ENCODE data around the gene DNAJC28. TPM values are rescaled to one million over a fixed set of nuclear protein-coding genes. Genes with fewer than 3 reads are reported as not detected.
"Not testable (repeated sequence)": the region's sequence is repeated elsewhere in the genome, so short reads cannot be mapped to it uniquely, and the experiment has no call there.

Gene DNAJC28
- total RNA-seq, 1 experiment from 2014 or later: 3.4 TPM

GRCh38 chr21:33470701-33471100 is 20.8 kb downstream of the DNAJC28 start:
- H3K36me3 Mint-ChIP-seq (ENCODE audit: insufficient read depth in 1 of 3, low read depth in 3 of 3): peaks cover 0 to under 1% (median 0%) of the 10 kb centered on the region in 3 experiments; a peak in 1 of 7 replicates
- WGBS (ENCODE audit: extremely low coverage, insufficient read length, low lambda C conversion rate): no CpG with 5 or more reads among the region's 2 CpGs
- Histone ChIP-seq H2BK15ac (ENCODE audit: low read depth, low read length) (no peak overlapping the region), H2BK5ac (ENCODE audit: insufficient read length, low read length) (no peak overlapping the region), H3K4me1 (ENCODE audit: insufficient read depth, low read length) (no peaks in the 10 kb centered on the region; the same call in 1 of the 2 replicates), H3K14ac (ENCODE audit: insufficient read depth, low read length) (no peak overlapping the region), H3K27ac (ENCODE audit: insufficient read length, low read depth, low read length) (no peak overlapping the region), H2BK120ac (ENCODE audit: low read depth, low read length, poor library complexity, severe bottlenecking) (no peak overlapping the region), H2AFZ (ENCODE audit: low read length) (no peak overlapping the region), H3K79me2 (ENCODE audit: insufficient read depth, low read length) (0 out of 2 replicates have a peak, but pooled peaks cover 2% of the 10 kb centered on the region), H2BK20ac (ENCODE audit: low read depth, low read length, poor library complexity, severe bottlenecking) (no peak overlapping the region), H3K9me3 (ENCODE audit: control insufficient read depth, low read depth, low read length) (no peaks in the 10 kb centered on the region), H3K18ac (ENCODE audit: insufficient read length, low read depth, low read length) (no peak overlapping the region), H4K20me1 (ENCODE audit: control insufficient read depth, insufficient read depth, insufficient read length) (no peaks in the 10 kb centered on the region), H4K8ac (replicated peaks; ENCODE audit: insufficient read length, low read depth, low read length) (no peak overlapping the region), H3K27me3 (ENCODE audit: insufficient read depth, low read length) (no peaks in the 10 kb centered on the region), H3K9ac (ENCODE audit: extremely low read depth, insufficient read length, low read length) (no peak overlapping the region), H2AK5ac (ENCODE audit: insufficient read length, low read length) (no peak overlapping the region), H4K91ac (ENCODE audit: insufficient read length, low read depth, low read length) (no peak overlapping the region), H3K23me2 (ENCODE audit: insufficient read length, low read depth, low read length, poor library complexity, severe bottlenecking) (no peaks in the 10 kb centered on the region), H3K56ac (ENCODE audit: insufficient read length, low read depth, low read length) (no peak overlapping the region), H3K23ac (ENCODE audit: insufficient read length, low read depth, low read length) (no peak overlapping the region), H3K4ac (ENCODE audit: low read depth, low read length) (no peak overlapping the region), H4K5ac (ENCODE audit: insufficient read length, low read depth, low read length) (no peak overlapping the region), H2BK12ac (ENCODE audit: insufficient read length, low read depth, low read length) (no peak overlapping the region), H3K4me2 (ENCODE audit: insufficient read depth, insufficient read length, low read length) (no peak overlapping the region), H3K79me1 (ENCODE audit: insufficient read depth, low read depth, low read length, poor library complexity, severe bottlenecking) (no peaks in the 10 kb centered on the region), H3T11ph (ENCODE audit: low read length) (no peak overlapping the region)
- DNase-seq: no peak
- no peaks in the 10 kb centered on the region for H3K27me3 Mint-ChIP-seq (ENCODE audit: low read depth)
- no peaks in the 10 kb centered on the region for H3K4me1 Mint-ChIP-seq
- H3K27ac Mint-ChIP-seq: no peak overlapping the region
- H3K9me3 Mint-ChIP-seq: no peaks in the 10 kb centered on the region
- TF ChIP-seq CTCF (conservative IDR thresholded peaks at IDR 0.05): no peak
- no peak overlapping the region for H3K4me3 Mint-ChIP-seq

GRCh38 chr21:33469183-33469582 is 22.3 kb downstream of the DNAJC28 start:
- not testable (repeated sequence) for H2BK15ac ChIP-seq (ENCODE audit: low read depth, low read length); H2BK120ac ChIP-seq (ENCODE audit: low read depth, low read length, poor library complexity, severe bottlenecking); H3K27me3 ChIP-seq (ENCODE audit: insufficient read depth, low read length); H3K79me2 ChIP-seq (ENCODE audit: insufficient read depth, low read length); H4K8ac ChIP-seq (replicated peaks; ENCODE audit: insufficient read length, low read depth, low read length); H2BK5ac ChIP-seq (ENCODE audit: insufficient read length, low read length); H4K91ac ChIP-seq (ENCODE audit: insufficient read length, low read depth, low read length); H3K14ac ChIP-seq (ENCODE audit: insufficient read depth, low read length); H3K4me1 Mint-ChIP-seq; H3K4me2 ChIP-seq (ENCODE audit: insufficient read depth, insufficient read length, low read length); H3K23me2 ChIP-seq (ENCODE audit: insufficient read length, low read depth, low read length, poor library complexity, severe bottlenecking); H3K36me3 Mint-ChIP-seq (ENCODE audit: insufficient read depth in 1 of 3, low read depth in 3 of 3); H4K5ac ChIP-seq (ENCODE audit: insufficient read length, low read depth, low read length); H3K4me1 ChIP-seq (ENCODE audit: insufficient read depth, low read length); H3T11ph ChIP-seq (ENCODE audit: low read length); H2AFZ ChIP-seq (ENCODE audit: low read length); H3K27me3 Mint-ChIP-seq (ENCODE audit: low read depth); H3K4me3 Mint-ChIP-seq; H3K4ac ChIP-seq (ENCODE audit: low read depth, low read length); H3K9me3 ChIP-seq (ENCODE audit: control insufficient read depth, low read depth, low read length); H3K27ac ChIP-seq (ENCODE audit: insufficient read length, low read depth, low read length); H2AK5ac ChIP-seq (ENCODE audit: insufficient read length, low read length); H3K23ac ChIP-seq (ENCODE audit: insufficient read length, low read depth, low read length); H3K9me3 Mint-ChIP-seq; H4K20me1 ChIP-seq (ENCODE audit: control insufficient read depth, insufficient read depth, insufficient read length); H3K56ac ChIP-seq (ENCODE audit: insufficient read length, low read depth, low read length); H3K27ac Mint-ChIP-seq; H2BK20ac ChIP-seq (ENCODE audit: low read depth, low read length, poor library complexity, severe bottlenecking); H3K79me1 ChIP-seq (ENCODE audit: insufficient read depth, low read depth, low read length, poor library complexity, severe bottlenecking); H3K9ac ChIP-seq (ENCODE audit: extremely low read depth, insufficient read length, low read length); DNase-seq; H2BK12ac ChIP-seq (ENCODE audit: insufficient read length, low read depth, low read length); H3K18ac ChIP-seq (ENCODE audit: insufficient read length, low read depth, low read length)
- WGBS (ENCODE audit: extremely low coverage, insufficient read length, low lambda C conversion rate): no CpG with 5 or more reads among the region's 4 CpGs
